GM19372 (cell line): Measurements from ENCODE around the gene RANBP6.
A peak's percentile ranks its signal among the peaks of the same experiment; 100 is the strongest.

Experiments
- ATAC-seq: cut with Tn5 transposase; IDR thresholded peaks from one replicate; pipeline ENCODE4 v1.9.1; 2021; ENCODE audit warnings: mild to moderate bottlenecking, low read depth, moderate library complexity; ENCODE audit not compliant: unreplicated experiment

RANBP6 gene

DNA sequence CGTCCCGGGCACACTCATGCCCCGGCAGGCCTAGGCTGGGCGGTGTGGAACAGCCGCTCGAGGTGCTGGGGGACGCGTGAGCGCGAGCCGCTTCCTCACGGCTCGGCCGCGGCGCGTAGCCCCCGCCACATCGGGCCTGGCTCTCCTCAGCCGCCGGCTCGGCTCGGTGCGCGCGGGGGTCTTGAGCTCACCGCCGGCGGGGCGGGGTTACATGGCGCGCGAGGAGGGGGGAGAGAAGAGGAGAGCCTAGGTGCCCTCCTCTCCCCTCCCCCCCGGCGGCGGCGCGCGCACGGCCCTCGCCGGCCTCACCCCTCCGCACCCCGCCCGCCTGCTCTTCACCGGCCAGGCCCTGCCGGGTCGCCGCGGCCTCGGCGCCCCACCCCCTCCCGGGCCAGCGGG lies 7.7 kb downstream of the RANBP6 start:
- peak; percentile 44 for ATAC-seq

DNA sequence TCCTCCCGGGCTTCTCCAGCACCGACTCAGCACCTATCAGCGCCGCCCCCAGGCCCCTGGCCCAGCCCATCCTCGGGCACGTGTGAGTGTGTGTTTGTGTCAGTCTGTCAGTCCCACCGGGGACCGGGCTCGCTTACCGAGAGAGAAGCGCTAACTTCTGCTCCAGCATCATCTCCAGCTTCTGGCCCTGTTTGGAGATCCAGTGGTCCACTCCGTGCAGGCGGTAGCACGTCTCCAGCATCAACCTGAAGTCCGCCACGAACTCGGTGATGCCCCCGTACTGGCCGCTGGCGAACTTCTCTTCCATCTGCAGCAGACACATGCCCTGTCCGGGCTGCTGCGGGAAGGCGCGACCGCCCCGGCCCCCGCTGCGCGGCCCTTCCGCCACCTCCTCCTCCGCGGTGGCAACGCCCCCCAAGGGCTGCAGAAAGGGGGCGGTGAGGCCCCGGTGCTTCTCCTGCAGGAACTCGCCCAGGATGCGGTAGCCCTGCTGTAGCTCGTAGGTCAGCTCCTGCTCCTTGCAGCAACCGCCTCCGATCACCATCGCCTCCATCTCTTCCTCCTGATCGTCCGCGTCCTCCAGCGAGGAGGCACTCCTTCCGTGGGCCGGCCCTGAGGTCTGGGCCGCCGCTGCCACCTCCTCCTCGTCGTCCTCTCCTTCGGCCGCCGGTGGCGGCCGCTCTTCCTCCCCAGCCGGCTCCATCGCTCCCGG lies 8.2 kb downstream of the RANBP6 start:
- peak; percentile 53 for ATAC-seq

DNA sequence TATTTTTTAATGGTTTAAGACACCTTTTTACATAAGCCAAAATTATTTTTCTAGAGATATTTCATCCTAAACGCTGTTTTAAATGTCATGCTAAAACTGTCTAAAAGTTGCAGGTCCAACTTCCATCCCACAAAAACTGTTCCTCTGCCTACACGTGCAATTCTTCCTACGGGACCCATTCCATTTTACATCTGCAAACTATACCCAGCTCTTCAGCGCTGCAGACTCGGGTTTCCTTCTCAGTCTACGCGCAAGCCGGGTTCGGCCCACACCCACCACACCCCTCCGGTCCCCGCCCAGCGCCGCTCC lies 8.7 kb downstream of the RANBP6 start:
- no peak for ATAC-seq

DNA sequence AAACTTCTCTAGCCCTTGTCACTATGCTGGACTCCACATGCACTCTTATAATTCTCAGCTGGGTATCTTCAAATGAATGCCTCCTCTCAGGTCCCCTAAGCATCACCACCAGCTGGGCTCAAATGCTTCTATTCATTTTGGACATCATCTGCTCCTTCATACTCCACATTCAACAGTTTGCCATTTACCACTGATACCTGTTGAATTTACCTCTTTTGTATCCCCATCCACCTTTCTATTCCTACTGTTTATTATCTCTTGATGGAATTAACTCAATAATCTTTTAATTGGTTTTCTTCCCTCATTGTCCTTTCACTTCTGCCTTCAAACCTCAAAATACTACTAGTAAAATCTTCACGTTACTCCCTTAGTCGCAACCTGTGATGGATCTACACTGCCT lies 14.5 kb downstream of the RANBP6 start:
- no peak for ATAC-seq

DNA sequence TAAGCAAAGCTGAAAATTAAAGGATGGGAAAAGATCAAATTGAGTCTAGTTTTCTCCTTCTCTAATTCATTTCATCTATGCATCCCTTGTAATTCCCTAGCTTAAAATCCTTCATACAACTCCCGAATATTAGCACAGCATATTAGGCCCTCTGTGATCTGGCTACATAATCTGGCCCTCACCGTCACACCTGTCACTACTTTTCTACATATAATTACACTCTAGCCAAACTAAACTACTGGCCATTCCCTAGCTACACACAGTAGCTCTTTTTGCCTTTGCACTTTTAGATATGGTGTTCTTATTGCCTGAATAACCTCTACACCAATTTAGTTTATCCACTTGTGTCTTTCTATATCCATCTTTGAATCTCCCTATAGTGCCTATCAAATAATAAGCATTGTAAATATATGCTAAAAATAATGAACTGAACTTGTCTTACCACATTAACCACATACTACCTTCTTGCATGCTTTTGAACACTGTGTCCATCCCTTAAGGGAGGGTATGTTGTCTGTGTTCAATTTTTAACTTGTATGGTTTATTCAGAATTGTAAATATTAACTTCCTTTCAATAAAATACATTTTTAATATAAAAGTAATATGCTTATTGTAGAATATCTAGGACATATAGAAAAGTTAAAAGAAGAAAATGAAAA lies 15.9 kb downstream of the RANBP6 start:
- no peak for ATAC-seq

DNA sequence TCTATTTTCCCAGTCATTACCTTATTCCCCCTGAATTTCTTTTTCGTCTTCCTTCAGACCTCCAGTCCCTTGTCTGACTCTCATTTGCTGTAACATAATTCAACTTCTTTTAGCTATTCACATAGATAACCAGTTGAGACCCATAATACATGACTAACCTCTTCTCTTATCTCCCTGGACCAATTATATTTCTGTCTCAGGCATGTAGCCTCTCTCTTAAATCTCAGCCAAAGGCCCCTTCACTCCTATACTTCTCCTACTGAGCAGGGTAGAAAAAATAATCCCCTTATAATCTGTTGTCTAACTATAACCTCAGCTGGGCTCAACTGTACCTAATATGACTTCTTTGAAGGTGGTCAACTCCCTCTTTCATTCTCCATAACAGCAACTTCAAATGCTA lies 20.9 kb downstream of the RANBP6 start:
- ATAC-seq = no peak

DNA sequence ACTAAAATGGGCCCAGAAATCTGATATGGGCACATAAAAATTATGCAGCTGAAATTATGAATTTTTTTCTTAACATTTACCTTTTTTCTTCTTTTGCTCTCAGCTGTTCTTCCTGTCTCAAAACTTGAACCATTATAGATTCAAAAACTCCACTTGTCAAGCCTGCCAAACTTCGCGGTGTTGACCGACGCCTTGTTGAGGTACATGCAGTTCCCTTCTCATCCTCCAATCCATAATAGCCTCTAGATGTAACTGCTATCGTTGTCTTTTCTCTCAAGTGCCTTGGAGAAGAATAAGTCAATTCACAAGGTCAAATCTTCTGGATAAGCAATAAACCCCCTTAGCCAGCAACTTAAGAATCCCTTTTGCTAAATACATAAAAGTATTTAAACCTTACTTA lies 27.2 kb downstream of the RANBP6 start:
- ATAC-seq = no peak

DNA sequence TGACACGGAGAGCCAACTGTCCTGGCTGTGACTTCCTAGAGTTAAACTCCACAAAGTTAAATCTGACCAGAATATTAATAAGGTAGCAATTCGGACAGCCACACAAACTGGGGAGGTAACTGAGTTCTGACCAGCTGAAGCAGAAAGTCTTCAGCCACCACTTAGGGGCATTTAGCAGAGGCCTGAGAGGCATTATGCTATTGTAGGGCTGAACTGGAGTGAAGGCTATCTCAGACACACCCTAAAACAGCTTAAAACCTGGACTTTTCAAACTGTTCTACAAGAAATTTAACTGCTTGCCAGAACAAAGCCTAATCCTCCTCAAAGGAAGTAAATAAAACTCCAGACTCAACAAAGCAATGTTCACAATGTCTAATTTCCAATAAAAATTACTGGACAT lies 32.4 kb downstream of the RANBP6 start:
- ATAC-seq = no peak

DNA sequence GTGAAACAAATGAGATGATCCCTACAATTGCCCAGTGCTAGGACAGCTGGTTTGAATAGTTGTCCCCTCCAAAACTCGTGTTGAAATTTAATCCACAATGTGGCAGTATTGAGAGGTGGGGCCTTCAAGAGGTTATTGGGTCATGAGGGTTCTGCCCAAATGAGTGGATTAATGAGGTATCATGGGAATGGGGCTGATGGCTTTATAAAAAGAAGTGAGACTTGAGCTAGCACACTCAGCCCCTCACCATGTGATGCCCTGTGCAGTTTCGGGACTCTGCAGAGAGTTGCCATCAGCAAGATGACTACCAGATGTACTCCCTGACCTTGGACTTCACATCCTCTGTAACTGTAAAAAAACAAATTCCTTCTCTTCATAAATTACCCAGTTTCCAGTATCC lies 33.1 kb downstream of the RANBP6 start:
- no peak for ATAC-seq

DNA sequence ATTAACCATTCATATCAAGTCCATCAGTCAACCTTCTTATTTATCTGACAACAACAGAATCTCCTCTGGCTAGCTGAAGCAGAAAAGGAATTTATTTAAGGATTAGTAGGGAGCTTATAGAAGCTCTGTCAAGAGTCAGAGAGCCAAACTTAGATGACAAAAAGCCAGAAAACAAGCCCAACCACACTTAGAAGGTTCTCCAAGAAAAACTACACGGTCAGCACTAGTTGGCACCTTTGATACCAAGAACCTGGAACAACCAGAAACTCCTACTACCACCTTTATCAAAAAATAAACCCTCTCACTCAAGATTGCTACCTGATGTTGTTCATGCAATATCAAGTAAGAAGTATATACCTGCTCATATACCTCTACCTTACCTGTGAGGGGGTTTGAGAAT lies 36.9 kb downstream of the RANBP6 start:
- ATAC-seq = no peak

DNA sequence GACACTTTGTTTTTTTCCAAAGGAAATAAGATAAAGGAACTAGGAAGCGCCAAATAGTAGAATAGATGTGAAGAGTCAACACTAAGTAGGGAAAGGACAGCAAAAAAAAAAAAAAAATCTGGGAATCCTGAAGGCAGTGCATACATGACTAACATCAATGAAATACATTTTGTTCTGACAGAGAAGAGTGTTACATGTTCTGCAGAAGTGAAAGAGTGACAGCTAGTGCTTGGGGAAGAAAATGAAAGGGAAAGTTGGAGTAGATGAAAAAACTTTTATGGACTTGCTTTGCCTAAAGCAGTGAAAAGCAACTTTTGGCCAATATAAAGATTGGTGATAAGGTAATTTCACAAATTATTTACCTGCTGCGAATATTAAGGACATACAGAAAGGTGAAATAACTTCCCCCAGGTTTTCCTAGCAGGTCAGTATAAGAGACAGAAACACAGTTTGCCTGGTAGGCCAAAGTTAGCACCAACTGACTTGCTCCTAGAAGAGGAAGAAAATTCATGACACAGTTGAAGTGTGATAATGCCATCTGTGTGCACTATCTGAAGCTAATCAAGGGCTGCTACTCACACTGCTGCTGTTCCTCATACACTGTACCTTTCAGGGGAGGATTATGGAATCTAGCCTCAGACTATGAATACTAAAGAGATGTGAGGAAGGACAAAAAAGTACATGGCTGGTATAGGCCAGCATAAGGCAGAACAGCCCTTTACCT lies 38.6 kb downstream of the RANBP6 start:
- ATAC-seq = no peak

DNA sequence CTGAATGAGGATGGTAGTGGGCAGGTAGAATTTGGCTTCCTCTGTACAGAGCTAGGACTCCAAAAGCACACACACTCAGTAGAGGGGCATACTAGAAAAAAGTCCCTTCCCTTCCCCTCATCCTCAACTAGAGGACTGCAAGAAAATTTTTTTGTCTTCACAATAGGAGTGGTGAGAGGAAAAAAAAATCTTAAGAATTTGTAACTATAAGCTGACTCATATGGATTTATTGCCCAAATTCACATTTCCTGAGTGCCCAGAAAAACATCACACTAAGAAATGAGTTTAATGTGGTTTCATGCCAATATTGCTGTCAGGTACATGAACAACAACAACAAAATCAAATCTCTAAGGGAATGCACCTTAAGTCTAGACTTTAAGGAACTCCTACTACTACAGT lies 43.7 kb downstream of the RANBP6 start:
- no peak for ATAC-seq
